Heart right ventricle (tissue), 16 donors: ENCODE data around the gene RPL5. TPM values are rescaled to one million over a fixed set of nuclear protein-coding genes. Genes with fewer than 3 reads are reported as not detected.

ENCODE experiments used
- ATAC-seq, 8 donors: fragments of 200-7000 bp; cut with Tn5 transposase; one replicate each; pipeline ENCODE4 v1.9.1; 2020; ENCODE audit warnings: mild to moderate bottlenecking in 8 of 8, moderate library complexity in 8 of 8, moderate number of reproducible peaks in 1 of 8
- DNase-seq, 2 donors: peaks; one replicate each; pipeline ENCODE4 v3.0.0-alpha.2; 2020
- H3K27ac ChIP-seq, 10 donors: fragments of 200-600 bp; sonication (generic) in 2 of 10; one replicate each; pipeline versions ENCODE4 v1.5.0 to v1.8.0; 2020 to 2022; ENCODE audit warnings: mild to moderate bottlenecking in 3 of 10
- H3K27me3 ChIP-seq, 7 donors: fragments of 200-600 bp; one replicate each; pipeline ENCODE4 v1.8.0; 2021 to 2022; ENCODE audit warnings: mild to moderate bottlenecking in 2 of 7
- H3K36me3 ChIP-seq, 9 donors: fragments of 200-600 bp; sonication (generic) in 1 of 9; one replicate each; pipeline versions ENCODE4 v1.5.0 to v1.8.0; 2020 to 2022; ENCODE audit warnings: mild to moderate bottlenecking in 2 of 9
- H3K4me1 ChIP-seq, 9 donors: fragments of 200-600 bp; sonication (generic) in 1 of 9; one replicate each; pipeline versions ENCODE4 v1.5.0 to v1.8.0; 2020 to 2022; ENCODE audit warnings: mild to moderate bottlenecking in 4 of 9
- H3K4me3 ChIP-seq, 10 donors: fragments of 200-600 bp; sonication (generic) in 2 of 10; one replicate each; pipeline versions ENCODE4 v1.5.0 to v1.8.0; 2020 to 2022; ENCODE audit warnings: mild to moderate bottlenecking in 7 of 10, moderate library complexity in 2 of 10
- H3K9me3 ChIP-seq, 11 donors: fragments of 200-600 bp in 10 of 11; sonication (generic) in 2 of 11; one replicate each; pipeline versions ENCODE4 v1.5.0 to v1.8.0; 2013 to 2022; ENCODE audit warnings: mild to moderate bottlenecking in 2 of 11, control low read depth in 1 of 11, moderate library complexity in 1 of 11
- WGBS, 2 donors: extraction: QIAGEN DNeasy Blood & Tissue Kit; methylation state at CpG; one replicate each; pipeline ENCODE4 v1.1.7; 2013; ENCODE audit warnings: inconsistent platforms in 1 of 2; 5-methylcytosine and 5-hydroxymethylcytosine counted together
- intact Hi-C, 10 donors: fragments of 100-400 bp; cut with DNase I; formaldehyde crosslinking; loops; one replicate each; pipeline versions ENCODE4 v1.11.1 to v1.14.2; 2022
- polyA plus RNA-seq, 2 donors: library from polyadenylated mRNA; stranded (reverse); fragments of 200-250 nt; gene quantifications; one replicate each; pipeline ENCODE4 v1.2.3, GENCODE V29; 2013
- total RNA-seq, 10 donors: library from RNA; stranded (reverse); fragmentation: NEBNext Ultra II Directional in 3 of 10; extraction: Animal tissue kit (Norgen Biotek cat#: 25700) in 3 of 10; gene quantifications; one replicate each; pipeline versions ENCODE4 v1.2.1 to v1.2.4, GENCODE V29; 2021 to 2023
- TF ChIP-seq, protein P1 (sequence below), 9 donors: fragments of 200-600 bp; sonication (generic) in 2 of 9; IDR thresholded peaks; one replicate each; pipeline versions ENCODE4 v1.5.0 to v1.8.0; 2021 to 2022; ENCODE audit warnings: antibody characterized with exemption in 9 of 9, mild to moderate bottlenecking in 5 of 9, moderate library complexity in 1 of 9
- donor health status: Arrhythmogenic right ventricular cardiomyopathy.
- donor health status: ischemic (EF 13 %, LVEDD 7.1; RV severe dilation, severe dysfunction).
- donor health status: healthy with polysubstance abuse.
- donor health status: DM: no; HTN: yes; CAD: no.
- donor health status: DM: no; HTN: no; CAD: no.
- donor health status: ischemic (EF 25% LVEDD 6.9; RV normal size, moderate dysfunction).
- donor health status: ischemic (EF 25% LVEDD 5.7; RV mildly dilated, moderate dysfunction).
- donor health status: healthy.
- donor health status: DM: yes; HTN: yes; CAD: no.
- donor health status: Ischemic cardiomyopathy.
- donor health status: ischemic (EF 35%, LVEDD 5.7; RV mildly dilated, moderate dysfunction).
- donor health status: nonischemic (EF 11% LVEDD 7.7; RV severe dilation, severe dysfunction).
- donor health status: DM: yes; HTN: yes; CAD: no.
- donor health status: PGD.
- donor health status: ischemic (EF 29% LVEDD 5.4; RV normal size, mild dysfunction).
- donor health status: nonischemic (EF 23%, LVEDD 6.1; RV moderate dilation, normal function).

Gene RPL5
- total and polyA plus RNA-seq, 12 donors, result 468 to 1,695 (median 561) TPM

- intact Hi-C loops, result no loop called here
- Histone ChIP-seq H3K4me1 (peaks cover 0 to 7% (median 0%) of the 10 kb centered on the region in 9 donors), H3K4me3 (no peak overlapping the region), H3K27ac (no peak overlapping the region), H3K36me3 (no peaks in the 10 kb centered on the region), H3K27me3 (no peaks in the 10 kb centered on the region), H3K9me3 (peaks cover 0 to 20% (median 7%) of the 10 kb centered on the region in 11 donors)
- no peak for ATAC-seq
- 95 to 97% methylated on average over 2 of the region's 2 CpGs for WGBS, 2 donors
- DNase-seq, result no peak
- TF ChIP-seq, protein P1, sequence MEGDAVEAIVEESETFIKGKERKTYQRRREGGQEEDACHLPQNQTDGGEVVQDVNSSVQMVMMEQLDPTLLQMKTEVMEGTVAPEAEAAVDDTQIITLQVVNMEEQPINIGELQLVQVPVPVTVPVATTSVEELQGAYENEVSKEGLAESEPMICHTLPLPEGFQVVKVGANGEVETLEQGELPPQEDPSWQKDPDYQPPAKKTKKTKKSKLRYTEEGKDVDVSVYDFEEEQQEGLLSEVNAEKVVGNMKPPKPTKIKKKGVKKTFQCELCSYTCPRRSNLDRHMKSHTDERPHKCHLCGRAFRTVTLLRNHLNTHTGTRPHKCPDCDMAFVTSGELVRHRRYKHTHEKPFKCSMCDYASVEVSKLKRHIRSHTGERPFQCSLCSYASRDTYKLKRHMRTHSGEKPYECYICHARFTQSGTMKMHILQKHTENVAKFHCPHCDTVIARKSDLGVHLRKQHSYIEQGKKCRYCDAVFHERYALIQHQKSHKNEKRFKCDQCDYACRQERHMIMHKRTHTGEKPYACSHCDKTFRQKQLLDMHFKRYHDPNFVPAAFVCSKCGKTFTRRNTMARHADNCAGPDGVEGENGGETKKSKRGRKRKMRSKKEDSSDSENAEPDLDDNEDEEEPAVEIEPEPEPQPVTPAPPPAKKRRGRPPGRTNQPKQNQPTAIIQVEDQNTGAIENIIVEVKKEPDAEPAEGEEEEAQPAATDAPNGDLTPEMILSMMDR (IDR thresholded peaks at IDR 0.05), result no peak
Measured at GRCh38 chr1:92886886-92887419, 55.1 kb downstream of the RPL5 start.

DNA sequence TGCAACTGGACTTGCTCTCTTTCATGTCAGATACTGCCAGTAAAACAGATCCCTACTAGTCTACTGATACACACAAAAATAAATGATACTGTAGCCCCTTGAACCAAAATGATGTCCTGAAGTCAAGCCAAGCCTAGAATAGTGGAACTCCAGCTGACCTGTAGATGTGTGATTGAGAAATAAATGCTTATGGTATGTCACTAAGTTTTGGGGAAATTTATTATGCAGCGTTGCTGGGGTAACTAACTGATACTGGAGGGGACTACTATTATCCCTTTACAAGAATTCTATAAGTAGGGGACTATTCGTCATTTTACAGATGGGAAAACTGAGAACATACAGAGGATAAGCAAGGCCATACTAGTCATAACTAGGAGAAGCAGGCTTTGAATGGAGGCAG, 55.6 kb downstream of the RPL5 start:
- ATAC-seq, result no peak
- H3K4me1 ChIP-seq, result peaks cover 0 to 7% (median 0%) of the 10 kb centered on the region in 9 donors
- no peak for DNase-seq
- H3K27ac ChIP-seq, result no peak overlapping the region
- H3K9me3 ChIP-seq, result peaks cover 0 to 23% (median 7%) of the 10 kb centered on the region in 11 donors
- H3K36me3 ChIP-seq, result no peaks in the 10 kb centered on the region
- intact Hi-C loops, result no loop called here
- no peaks in the 10 kb centered on the region for H3K27me3 ChIP-seq
- TF ChIP-seq, protein P1 (IDR thresholded peaks at IDR 0.05), result no peak
- WGBS, 2 donors, result 93 to 97% methylated on average over 2 of the region's 2 CpGs
- no peak overlapping the region for H3K4me3 ChIP-seq

Other genes with a start within 250 kb of the RPL5 start
- gene EVI5, start 46.9 kb upstream of the RPL5 start, total RNA-seq, result 10 to 100 TPM; 20.5 to 46.2 (median 27.4) TPM
- 1 to 10 TPM; 4.6 to 5.0 TPM for gene EVI5, start 46.9 kb upstream of the RPL5 start, polyA plus RNA-seq
- gene DIPK1A, start 129.4 kb downstream of the RPL5 start, total RNA-seq, result 1 to 10 TPM; 4.5 to 8.5 (median 6.4) TPM
- gene DIPK1A, start 129.4 kb downstream of the RPL5 start, polyA plus RNA-seq, result 1 to 10 TPM; 3.4 to 4.5 TPM
- 10 to 100 TPM in 1 of 10 donors, 1 to 10 TPM in 9; 7.6 to 10.0 (median 8.3) TPM for gene MTF2, start 247.2 kb downstream of the RPL5 start, total RNA-seq
- gene MTF2, start 247.2 kb downstream of the RPL5 start, polyA plus RNA-seq, result 10 to 100 TPM in 1 of 2 donors, 1 to 10 TPM in 1; 3.9 to 14.0 TPM